ENCODE data around the gene MAP2K4.
"Not testable (repeated sequence)": the region's sequence is repeated elsewhere in the genome, so short reads cannot be mapped to it uniquely, and the experiment has no call there.

The MAP2K4 gene

DNA sequence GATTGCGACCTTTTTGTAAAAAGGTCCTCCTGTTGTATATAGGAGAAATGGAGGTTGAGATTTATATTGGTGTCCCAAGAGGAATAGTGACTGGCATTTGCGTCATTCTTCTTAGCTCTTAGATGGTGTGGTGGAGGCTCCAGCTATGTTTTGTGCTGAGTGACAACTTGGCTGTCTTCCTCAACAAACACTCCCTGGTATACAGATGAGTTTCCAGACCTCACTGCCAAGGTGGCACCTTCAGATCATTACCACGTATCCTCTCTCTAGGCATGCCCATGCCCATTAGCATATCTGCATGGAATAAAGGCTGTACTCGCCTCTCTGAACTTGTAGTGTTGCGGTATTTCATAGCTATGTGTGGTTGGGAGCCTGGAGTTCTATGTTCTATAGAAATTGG, 120.0 kb downstream of the MAP2K4 start:
- no peak for DNase-seq (ENCODE audit: low read depth, low spot score)

DNA sequence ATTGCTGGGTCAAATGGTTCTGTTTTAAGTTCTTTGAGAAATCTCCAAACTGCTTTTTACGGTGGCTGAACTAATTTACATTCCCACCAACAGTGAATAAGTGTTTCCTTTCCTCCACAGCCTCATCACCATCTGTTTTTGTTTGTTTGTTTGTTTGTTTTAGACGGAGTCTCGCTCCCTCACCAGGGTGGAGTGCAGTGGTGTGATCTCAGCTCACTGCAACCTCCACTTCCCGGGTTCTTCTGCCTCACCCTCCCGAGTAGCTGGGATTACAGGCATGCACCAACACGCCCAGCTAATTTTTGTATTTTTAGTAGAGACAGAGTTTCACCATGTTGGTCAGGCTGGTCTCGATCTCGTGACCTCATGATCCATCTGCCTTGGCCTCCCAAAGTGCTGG, 141.5 kb downstream of the MAP2K4 start:
- not testable (repeated sequence) for DNase-seq (ENCODE audit: low read depth, low spot score)

DNA sequence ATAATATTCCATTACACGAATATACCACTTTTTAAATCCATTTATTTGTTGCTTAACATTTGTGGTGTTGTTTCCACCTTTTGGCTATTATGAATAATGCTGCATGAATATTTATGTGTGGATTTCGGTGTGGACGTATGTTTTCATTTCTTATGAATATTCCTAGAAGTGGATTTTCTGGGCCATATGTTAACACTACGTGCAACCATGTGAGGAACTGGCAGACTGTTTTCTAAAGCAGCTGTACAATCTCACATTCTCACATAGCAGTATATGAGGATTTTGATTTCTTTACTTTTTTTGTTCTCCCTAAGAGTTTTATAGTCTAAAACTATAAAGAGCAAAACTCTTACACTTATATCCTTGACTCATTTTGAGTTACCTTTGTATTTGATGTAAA, 143.4 kb downstream of the MAP2K4 start:
- no peak for DNase-seq (ENCODE audit: low read depth, low spot score)

DNA sequence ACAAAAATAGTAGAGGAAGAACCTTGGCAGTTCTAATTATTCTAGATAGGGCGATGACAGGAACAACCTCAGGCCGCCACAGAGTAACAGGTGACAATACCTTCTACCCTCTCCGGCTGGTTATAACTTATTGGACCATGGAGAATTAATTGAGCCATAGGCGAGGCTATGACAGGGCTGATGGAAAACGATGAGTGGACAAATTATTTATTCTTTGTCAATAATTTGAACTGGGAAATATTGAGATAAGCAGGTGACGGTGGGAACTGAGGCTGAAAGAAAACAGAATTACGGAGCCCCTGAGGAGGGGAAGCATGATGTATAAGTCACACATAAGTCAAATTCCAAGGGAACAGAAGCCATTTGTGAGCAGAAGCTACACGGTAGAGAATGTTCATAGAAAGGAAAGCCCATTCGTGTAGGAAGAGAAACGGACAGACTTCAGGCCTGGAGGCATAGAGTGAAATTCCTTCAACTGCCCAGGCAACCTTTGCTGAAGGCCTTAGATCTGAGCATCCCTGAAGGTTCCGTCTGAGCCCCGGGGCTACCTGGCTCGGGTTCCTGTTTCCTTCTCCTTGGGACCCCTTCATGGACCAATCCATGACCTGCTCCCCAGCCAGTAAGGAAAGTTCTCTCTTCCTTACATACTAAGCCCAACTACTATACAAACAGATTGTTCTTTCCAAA, 158.1 kb downstream of the MAP2K4 start:
- no peak for DNase-seq (ENCODE audit: low read depth, low spot score)

DNA sequence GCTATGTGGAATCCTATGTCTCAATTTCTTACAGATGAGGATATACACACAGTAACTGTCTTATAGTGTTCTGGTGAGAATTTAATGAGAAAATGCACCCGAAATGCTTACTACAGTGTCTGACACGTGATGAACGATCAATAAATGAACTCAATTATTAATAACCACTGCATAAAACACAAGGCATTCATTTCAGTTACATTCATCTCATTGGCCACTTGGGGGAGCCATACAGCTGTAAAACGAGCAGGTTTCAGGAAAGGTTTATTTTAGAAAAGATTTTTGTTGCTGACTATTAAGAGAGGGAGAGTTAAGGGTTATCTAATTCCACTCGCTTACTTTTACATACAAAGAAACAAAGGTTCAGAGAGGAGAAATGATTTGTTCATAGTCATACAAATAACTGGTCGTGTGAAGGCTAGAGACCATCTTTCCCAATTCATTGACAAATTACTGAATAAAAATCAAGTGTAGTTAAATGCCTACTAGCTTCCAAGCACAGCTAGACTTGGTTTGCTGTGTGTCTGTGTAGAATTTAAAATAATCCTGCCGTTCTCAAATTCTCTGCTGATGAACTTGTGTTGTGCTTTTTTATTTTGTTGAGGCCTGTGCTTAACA, 160.1 kb downstream of the MAP2K4 start:
- peak; percentile 16 for DNase-seq (ENCODE audit: low read depth, low spot score)

DNA sequence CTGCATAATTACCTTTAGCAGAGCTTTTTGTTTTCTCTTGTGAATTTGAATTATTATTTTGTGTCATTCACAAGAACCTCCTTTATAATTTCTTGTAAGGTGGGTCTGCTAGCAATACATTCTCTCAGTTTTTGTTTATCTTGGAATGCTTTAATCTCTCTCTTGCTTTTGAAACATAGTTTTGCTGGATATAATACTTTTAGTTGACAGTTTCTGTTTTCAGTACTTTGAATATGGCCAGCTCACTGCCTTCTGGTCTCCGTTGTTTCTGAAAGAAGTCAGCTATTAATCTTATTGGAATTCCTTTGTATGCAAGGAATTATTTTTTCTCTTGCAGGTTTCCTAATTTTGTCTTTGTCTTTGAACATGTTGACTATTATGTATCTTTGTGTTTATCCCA, 167.0 kb downstream of the MAP2K4 start:
- no peak for DNase-seq (ENCODE audit: low read depth, low spot score)

DNA sequence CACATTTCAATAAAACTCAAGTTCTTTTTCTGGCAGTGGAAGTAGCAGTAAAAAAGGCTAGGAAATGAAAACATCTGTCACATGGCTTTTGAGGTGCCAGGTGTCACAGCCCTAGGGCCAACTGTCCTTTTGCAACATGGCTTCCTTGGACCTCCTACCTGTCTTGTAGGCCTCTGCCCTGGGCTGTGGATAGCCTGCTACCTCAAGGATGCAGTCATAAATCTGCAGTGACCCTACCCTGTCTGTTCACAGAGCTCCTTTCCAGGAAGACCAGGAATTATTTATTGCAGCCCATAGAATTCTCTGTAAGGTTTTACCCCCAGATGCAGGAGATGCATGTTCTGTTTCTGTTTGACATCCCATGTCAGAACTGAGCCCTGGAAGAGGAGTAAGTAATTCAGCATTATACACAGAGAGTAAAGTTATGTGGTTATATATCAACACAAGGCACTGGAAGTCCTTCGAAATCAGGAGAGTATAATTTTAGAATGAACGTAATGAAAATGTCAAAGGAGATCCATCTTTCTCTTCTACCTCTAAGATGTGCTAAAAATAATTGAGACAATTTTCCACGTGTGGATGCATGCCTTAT, 172.6 kb downstream of the MAP2K4 start:
- DNase-seq (ENCODE audit: low read depth, low spot score) = no peak

Measured in brain pericyte (primary cell).